HG03442 (cell line): Measurements from ENCODE around the gene MTCL3.
"Not testable (repeated sequence)": the region's sequence is repeated elsewhere in the genome, so short reads cannot be mapped to it uniquely, and the experiment has no call there.

Source experiments
- ATAC-seq: cut with Tn5 transposase; IDR thresholded peaks from one replicate; pipeline ENCODE4 v1.9.1; 2021; ENCODE audit warnings: mild to moderate bottlenecking, moderate library complexity; ENCODE audit not compliant: unreplicated experiment

Gene MTCL3

GRCh38 chr6:127439718-127440117 is 79.4 kb downstream of the MTCL3 start:
- ATAC-seq = no peak

GRCh38 chr6:127436578-127437110 is 82.5 kb downstream of the MTCL3 start:
- no peak for ATAC-seq

GRCh38 chr6:127435626-127436220 is 83.4 kb downstream of the MTCL3 start:
- no peak for ATAC-seq

GRCh38 chr6:127434651-127435050 is 84.5 kb downstream of the MTCL3 start:
- ATAC-seq = no peak

- ATAC-seq = not testable (repeated sequence)
Observed at GRCh38 chr6:127428562-127428961, 90.6 kb downstream of the MTCL3 start.

GRCh38 chr6:127423921-127424320 is 95.2 kb downstream of the MTCL3 start:
- ATAC-seq = no peak
